HPDE6-E6E7 (cell line): ENCODE data around the gene UBE2L6.

ENCODE experiments used
- DNase-seq: peaks from one replicate; pipeline ENCODE4 v3.0.0; 2011; ENCODE audit warnings: missing footprints; ENCODE audit errors: extremely low spot score

UBE2L6 gene

DNA sequence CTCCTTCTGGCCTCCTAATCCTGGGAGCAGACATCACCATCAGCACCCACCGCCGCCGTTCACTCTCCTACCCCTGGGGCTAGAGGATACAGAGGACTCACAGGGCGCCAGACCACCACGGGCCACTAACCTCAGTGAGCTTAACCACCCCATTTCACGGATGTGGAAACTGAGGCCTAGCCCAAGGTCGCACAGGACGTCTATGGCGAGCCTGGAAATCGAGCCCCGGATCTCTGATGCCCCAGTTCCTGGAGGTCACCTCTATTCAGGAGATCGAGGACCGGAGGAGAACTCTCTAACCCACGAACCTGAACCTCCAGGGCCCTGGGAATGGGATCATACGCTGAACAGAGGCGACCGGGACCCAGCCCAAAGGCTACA lies 37.3 kb downstream of the UBE2L6 start:
- DNase-seq: no peak

DNA sequence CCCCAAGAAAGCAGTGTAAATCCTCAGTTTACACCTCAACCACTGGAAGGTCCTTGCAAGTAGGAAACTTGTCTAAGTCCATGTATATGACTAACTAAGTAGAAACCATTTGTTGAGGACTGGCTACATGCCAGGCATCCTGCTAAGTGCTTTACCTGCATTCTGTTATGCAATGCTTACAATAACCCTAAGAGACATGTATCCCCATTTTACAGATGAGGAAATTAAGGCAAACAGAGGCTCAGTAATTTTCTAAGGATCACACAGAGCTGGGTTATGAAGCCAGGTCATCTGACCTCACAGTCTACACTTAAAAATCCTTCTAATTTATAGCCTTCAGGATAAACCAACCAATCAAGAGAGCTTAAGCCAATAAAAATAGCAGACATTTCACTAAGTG lies 38.5 kb downstream of the UBE2L6 start:
- DNase-seq: no peak

DNA sequence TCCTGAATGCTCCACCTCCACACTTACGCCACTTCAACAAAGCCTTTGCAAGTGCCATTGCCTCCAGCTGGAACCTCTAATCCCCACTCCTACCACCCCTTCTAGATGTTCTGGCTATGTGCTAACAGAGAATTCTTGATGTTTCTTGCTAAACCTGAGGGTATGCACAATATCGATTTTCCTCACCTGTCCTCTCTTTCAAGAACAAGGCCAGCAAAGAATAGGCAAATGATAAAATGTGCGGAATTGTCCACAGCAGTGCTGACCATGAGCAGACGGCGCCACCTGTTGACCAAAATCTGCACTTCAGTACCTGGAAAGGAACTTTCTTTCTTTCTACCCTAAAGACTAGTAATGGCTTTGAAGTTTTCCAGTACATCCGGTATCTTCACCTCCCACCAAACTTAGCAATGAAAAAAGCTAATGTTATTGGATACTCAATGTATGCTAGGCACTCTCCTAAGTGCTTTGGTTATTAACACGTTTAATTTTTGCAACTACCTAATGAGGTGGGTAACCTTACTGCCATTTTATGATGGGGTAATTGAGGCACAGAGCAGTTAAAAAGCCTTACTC lies 40.3 kb downstream of the UBE2L6 start:
- no peak for DNase-seq

DNA sequence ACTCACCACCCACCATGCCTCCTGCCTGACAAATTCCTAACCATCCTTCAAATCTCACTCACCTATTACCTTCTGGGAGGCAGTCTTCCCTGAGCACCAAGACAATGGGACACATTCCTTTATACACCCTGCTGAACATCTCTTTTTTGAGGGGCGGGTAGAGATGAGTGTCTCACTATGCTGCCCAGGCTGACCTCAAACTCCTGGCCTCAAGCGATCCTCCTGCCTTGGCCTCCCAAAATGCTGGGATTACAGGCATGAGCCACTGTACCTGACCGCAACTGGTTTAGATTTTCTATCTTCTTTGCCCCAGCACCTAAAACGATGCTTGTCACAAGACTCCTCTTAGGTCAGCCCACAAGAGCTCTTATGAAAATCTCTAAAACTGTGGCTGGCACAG lies 44.1 kb downstream of the UBE2L6 start:
- DNase-seq: no peak

DNA sequence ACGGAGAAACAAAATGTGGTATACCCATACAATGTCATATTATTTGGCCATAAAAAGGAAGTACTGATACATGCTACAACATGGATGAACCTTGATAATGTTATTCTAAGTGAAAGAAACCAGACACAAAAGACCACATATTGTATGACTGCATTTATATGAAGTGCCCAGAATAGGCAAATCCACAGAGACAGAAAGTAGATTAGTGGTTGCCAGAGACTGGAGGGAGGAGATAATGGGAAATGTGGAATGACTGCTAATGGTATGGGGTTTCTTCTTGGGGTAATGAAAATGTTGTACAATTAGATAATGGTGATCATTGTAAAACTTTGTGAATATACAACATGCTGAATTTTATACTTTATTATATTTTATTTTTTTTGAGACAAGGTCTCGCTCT lies 46.4 kb downstream of the UBE2L6 start:
- DNase-seq: no peak

DNA sequence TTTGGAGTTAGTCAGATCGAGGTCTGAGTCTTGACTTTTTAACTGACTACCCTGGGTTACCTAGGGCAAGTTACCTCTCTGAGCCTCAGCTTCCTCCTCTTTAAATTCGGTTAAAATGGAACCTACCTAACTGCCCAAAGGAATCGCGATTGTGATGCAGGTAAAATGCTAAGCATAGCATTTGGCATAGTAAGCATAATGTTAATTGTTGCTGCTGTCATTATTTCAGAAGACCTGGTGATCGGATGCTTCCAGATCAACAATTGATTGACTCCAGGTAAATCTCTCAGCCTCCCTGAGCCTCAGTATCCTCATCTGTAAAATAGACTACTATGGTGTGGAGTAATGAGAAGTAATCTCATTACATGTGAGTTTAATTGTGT lies 51.4 kb downstream of the UBE2L6 start:
- DNase-seq: no peak

DNA sequence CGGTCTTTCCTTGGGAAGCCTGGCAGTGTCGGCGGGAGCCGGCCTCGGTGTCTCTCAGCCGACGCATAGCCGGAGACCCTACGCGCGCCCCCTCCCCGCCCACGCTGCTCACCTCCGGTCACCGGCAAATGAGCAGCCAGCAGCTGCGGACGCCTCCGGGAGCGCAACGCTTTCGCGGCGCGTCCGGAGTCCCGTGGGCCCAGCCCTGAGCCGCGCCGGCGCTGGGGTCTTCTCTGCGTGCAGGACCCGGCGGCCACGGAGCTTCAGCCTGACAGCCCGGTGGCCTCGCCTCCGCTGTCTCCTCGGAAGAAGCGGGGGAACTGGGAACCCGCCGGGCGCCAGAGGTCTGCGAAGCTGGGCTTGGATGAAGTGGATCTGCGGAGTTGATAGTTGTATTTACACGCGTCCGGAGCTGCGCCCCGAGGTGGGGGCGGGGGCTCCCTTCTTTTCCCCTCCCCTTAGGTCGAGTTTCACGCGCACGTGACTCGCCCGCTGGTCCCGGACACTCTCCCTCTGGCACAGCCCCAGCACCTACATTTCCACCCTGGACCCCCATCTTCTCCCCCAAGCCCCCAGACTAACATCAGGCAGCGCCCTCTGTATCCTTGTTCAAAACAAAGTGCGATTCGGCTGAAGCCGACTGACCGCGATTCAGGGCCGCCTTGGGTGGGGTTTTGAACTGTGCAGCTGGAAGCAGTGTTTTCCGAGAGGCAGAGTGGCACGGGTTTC lies 52.0 kb downstream of the UBE2L6 start, which contains the start of gene SLC43A1:
TSS of gene SLC43A1 (minus strand) at position 371 of the 729 bp plus-strand sequence. CDS start 1,591 bp downstream, outside the sequence.
- no peak for DNase-seq

DNA sequence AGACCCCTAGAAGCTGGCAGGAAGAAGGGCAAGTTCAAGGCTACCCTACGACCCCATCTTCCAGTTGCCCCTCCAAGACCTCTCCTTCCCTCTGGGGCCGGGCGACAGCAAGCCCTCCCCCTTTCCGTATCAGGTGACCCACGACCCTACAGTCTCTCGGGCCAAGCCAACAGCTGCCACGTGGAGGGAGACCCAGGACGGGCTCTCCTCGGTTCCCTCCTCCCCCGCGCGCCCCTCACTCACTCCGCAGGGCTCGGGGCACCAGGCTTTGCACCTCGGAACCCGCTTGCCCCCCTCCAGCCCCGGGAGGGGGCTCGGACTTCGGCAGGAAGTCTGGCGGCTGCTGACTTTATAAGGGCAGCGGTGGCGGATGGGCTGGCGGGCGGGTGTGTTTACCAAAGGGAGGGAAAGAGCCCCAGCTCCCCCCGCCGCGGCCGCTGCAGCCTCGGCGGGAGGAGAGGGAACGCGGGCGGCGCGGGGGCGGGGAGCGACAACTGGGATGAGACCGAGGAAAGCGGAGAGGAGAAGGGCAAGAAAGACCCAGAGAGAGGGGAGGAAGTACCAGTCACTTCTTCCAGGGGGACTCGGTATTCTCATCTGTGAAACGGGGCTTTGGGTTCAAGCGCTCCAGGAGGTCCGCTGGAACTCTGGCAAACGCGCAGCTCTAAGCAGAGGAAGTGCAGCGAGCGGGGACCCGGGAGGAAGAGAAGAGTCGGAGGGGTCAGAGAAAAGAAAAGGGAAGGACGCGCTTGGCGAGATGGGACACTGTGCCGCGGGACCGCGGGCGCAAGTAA lies 52.7 kb downstream of the UBE2L6 start:
- no peak for DNase-seq

DNA sequence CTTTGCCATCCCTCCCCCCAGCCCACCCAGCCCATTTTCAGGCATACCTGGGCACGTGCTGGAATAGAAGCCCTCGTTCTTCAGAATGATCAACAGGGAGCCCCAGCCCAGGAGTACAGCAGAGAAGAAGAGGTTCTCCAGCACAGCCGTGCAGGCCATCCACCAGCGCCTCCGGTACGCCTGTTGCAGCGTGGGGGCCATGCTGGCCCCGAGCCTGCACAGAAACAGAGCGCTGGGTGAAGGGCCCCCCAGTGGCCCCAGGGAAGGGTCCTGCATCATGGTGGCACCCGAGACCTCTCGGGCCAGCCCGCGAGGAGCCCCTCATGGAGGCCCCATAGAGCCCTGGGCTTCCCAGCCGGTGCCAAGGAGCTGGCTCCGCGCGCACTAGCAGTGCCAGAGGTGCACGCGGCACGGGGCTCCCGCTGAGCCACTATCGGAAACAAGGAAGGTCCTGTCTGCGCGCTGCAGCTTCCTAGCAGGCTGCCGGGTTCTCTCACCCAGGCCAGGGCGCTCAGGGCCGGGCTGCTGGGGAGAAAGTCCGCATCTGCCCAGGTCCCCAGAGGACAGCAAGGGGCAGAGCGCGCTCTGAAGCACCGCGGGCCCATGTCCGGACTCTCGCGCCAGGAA lies 53.4 kb downstream of the UBE2L6 start:
- no peak for DNase-seq

DNA sequence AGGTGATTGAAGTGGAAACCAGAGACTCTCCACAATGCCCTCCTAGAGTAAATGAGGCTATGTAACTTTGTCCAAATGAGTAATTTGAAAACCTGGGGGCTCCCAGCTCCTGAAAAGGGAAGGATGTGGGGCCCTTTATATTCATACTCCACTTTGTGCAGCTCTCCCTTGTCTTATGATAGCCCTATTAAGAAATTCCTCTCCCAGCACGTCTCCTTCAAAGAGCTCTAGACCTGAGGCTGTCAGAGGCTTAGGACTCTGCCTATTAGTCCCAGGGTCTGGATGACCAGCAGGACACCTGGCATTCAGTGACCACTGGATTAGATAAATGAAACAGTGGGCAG lies 54.0 kb downstream of the UBE2L6 start:
- no peak for DNase-seq

DNA sequence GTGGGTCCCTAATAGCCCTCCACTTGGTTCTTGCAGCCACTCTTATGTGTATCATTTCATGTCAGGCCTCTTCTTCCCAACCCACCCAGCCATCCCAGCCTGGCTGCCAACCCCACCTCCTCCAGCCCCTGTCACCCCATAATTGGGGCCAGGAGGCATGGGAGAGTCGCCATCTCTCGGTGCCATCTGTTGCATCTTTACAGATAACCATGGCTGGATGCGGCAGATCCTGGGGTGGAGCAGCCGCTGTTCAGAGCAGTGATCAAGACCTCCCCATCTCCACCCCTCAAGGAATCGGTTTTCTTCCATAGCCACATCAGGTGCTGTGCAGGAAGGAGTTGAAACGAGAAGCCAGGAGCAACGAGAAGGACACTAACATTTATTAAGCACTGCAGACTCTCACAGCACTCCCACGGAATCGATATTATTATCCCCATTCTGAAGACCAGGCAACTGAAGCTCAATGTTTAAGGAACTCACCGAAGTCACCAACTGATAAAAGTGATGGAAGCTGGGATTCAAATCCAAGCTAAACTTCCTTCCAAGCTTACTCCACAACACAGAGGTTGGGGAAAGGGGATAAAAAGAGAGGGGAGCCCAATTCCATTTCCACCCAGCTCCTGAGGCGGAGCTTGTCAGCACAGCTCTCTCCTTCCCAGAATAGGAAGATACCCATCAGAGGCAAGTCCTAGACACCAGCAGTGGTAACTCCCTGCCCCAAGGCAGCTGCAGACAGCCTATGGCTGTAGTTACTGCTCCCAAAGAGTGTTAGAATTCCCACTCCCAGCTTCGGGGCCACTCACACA lies 54.6 kb downstream of the UBE2L6 start:
- DNase-seq: no peak

DNA sequence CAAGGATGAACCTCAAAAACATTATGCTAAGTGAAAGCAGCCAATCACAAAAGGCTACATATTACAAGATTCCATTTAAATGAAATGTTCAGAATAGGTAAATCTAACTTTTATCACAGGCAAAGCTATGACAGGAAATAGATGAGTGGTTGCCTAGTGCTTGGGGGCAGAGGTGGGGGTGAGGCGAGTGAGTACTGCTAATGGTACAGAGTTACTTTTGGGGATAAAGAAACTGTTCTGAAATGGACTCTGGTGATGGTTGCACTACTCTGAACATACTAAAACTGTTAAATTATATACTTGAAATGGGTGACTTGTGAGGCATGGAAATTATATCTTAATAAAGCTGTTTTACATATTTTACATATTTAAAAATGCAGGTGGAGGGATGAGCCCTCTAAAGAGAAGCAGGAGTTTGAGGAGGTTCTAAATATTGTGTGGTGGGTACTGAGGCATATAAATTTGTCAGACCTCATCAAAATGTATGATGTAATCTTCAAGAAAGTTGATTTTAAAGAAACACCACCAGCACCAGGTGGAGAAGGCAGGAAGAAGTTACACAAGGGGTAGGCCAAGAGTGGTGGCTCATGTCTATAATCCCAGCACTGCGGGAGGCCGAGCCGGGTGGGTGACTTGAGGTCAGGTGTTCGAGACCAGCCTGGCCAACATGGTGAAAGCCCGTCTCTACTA lies 55.6 kb downstream of the UBE2L6 start:
- DNase-seq: no peak

DNA sequence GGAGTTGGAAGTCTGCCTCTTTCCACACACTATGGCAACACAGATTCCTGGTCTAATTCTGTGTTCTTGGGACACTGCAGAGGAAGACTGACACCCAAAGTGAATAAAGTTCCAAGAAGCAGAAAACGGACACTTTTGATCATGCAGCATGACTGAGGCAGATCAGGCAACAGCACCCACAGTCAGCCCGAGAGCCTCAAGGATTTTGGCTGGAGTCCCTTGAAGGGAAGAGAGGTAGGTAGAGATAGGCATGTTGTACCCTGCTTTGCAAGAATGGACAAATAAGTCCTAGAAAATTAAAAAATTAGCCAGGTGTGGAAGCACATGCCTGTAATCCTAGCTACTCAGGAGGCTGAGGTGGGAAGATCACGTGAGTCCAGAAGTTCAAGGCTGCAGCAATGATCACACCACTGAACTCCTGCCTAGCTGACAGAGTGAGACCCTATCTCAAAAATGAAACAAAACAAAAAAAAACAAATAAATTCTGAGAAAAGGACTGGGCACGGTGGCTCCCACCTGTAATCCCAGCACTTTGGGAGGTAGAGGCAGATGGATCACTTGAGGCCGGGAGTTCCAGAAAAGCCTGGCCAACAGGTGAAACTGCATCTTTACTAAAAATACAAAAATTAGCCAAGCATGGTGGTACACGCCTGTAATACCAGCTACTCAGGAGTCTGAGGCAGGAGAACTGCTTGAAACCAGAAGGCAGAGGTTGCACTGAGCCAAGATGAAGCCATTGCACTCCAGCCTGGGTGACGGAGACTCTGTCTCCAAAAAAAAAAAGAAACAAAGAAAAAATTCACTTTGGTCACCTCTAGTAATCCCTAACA lies 58.9 kb downstream of the UBE2L6 start:
- DNase-seq: no peak

DNA sequence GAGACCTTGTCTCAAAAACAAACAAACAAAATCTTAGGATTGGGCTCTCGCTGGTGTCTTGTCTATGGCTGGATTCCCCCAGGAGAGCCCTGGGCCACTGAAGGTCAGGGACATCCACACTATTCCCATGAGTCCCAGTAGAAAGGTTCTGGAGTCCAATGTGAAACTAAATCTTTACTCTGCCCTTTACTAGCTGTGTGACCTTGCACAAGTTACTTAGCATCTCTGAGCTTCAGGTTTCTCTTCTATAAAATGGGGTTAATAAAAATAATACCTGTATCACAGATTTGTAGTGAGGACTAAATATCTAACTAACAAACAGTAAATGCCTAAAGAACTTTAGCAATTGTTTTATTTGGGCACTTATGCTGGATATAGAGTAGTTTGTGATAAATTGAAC lies 61.0 kb downstream of the UBE2L6 start:
- DNase-seq: no peak

DNA sequence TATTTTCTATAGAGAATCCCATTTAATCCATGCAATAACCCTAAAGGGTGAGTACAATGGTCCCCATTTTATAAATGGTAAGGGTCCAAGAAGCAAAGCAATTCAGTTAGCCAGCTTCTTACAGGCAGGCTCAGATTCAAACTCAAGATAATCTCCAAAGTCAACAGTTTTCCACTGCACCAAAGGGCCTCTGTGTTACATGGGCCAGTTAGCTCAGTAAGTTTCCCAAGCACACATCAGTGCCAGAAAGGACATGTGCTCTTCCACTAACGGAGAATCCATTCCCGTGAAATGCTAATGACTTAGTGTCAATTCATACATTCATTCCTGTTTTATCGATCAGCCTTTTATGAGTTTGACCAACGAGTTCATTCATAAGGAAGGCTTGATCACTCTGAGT lies 63.0 kb downstream of the UBE2L6 start:
- DNase-seq: no peak

DNA sequence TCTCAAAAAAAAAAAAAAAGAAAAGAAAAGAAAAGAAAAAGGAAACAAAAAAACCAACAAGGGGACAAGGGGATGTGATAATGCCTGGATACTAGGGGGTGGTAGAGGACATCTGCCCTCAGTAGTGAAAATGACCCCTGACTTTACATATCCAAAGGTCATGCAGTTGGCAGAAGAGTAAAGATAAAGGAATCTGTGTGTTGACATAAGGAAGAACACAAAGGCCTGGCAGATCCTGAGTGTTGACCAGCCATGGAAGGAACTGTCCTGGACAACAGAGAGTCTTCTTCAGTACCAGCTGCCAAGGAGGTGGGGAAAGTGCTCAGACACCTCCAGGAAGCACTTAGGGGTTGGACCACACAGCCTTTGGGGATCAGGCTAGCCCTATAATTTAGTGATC lies 64.6 kb downstream of the UBE2L6 start:
- no peak for DNase-seq

DNA sequence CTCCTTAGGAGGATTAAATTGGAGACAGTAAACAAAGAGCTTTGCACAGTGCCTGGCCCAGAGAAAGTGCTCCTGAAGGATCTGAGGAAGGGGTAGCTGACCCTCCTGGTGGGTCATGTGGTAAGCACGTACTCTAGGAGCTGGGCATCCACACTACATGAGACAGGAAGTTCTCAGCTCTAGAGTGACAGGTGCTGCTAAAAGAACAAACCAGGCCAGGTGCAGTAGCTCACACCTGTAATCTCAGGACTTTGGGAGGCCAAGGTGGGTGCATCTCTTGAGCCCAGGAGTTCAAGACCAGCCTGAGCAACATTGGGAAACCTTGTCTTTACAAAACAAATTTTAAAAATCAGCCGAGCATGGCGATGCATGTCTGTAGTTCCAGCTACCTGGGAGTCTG lies 65.1 kb downstream of the UBE2L6 start:
- DNase-seq: no peak

DNA sequence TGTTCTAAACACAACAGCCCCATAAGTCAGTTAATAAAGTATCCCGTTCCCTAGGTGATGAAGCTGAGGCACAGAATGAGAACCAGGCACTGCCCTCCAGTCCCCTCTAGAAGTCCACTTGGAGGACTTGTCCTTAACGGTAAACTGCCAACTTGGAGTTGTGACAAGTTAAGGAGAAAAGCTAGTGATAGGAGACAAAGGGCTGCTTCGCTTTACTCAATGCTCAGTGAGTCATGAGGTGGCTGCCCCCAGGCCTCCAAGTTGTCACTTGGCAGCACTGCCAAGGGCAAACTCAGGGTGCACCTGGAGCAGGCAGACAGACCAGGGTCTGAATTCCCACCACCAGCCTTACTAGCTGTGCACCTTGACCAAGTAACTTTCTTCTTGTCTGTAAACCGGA lies 65.5 kb downstream of the UBE2L6 start:
- DNase-seq: no peak
